Ovary (tissue), 3 donors: ENCODE data around the gene ZNF609.

Experiments
- EP300 ChIP-seq: sonication (generic); formaldehyde crosslinking; IDR thresholded peaks from one replicate; pipeline ENCODE4 v1.6.1; 2017; ENCODE audit warnings: antibody characterized with exemption
- TF ChIP-seq, protein P1 (sequence below), 3 donors: fragments of 450-650 bp in 2 of 3; fragments of 200-600 bp in 1 of 3; IDR thresholded peaks; one replicate each; pipeline versions ENCODE4 v1.5.1 to v1.8.0; 2016 to 2022; ENCODE audit warnings: antibody characterized with exemption in 3 of 3, mild to moderate bottlenecking in 1 of 3
- donor health status: DM: no; HTN: no; CAD: no.

DNA sequence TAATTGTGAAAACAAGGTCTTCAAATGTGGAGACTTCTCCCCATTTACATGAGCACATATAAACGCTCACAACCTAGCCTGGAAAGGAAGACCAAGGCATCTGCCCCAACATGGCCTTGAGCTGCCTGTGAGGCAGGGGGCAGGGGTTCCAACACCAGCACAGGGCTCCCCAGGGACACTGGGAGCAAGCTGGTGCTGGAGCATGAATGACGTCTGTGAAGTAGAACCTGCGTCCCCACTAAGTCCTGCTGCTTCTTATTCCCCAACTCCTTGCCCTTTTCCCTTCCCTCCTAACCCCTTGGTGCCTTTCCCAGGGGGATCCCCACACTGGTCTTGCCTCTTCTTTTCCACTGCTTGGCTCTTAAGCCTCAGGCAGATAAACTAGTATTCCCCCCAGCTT is 221.9 kb downstream of the ZNF609 start:
- TF ChIP-seq, protein P1, sequence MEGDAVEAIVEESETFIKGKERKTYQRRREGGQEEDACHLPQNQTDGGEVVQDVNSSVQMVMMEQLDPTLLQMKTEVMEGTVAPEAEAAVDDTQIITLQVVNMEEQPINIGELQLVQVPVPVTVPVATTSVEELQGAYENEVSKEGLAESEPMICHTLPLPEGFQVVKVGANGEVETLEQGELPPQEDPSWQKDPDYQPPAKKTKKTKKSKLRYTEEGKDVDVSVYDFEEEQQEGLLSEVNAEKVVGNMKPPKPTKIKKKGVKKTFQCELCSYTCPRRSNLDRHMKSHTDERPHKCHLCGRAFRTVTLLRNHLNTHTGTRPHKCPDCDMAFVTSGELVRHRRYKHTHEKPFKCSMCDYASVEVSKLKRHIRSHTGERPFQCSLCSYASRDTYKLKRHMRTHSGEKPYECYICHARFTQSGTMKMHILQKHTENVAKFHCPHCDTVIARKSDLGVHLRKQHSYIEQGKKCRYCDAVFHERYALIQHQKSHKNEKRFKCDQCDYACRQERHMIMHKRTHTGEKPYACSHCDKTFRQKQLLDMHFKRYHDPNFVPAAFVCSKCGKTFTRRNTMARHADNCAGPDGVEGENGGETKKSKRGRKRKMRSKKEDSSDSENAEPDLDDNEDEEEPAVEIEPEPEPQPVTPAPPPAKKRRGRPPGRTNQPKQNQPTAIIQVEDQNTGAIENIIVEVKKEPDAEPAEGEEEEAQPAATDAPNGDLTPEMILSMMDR (IDR thresholded peaks at IDR 0.05): no peak
- TF ChIP-seq EP300: no peak
